Measurements from ENCODE around the gene DPM3. TPM values are rescaled to one million over a fixed set of nuclear protein-coding genes. Genes with fewer than 3 reads are reported as not detected.

Gene DPM3
- total and polyA plus RNA-seq, 9 of the 15 experiments (the other 6 are each of a cell fraction or from before 2014, with no cell fraction given) = 3.7 to 120 (median 36.4) TPM

DNA sequence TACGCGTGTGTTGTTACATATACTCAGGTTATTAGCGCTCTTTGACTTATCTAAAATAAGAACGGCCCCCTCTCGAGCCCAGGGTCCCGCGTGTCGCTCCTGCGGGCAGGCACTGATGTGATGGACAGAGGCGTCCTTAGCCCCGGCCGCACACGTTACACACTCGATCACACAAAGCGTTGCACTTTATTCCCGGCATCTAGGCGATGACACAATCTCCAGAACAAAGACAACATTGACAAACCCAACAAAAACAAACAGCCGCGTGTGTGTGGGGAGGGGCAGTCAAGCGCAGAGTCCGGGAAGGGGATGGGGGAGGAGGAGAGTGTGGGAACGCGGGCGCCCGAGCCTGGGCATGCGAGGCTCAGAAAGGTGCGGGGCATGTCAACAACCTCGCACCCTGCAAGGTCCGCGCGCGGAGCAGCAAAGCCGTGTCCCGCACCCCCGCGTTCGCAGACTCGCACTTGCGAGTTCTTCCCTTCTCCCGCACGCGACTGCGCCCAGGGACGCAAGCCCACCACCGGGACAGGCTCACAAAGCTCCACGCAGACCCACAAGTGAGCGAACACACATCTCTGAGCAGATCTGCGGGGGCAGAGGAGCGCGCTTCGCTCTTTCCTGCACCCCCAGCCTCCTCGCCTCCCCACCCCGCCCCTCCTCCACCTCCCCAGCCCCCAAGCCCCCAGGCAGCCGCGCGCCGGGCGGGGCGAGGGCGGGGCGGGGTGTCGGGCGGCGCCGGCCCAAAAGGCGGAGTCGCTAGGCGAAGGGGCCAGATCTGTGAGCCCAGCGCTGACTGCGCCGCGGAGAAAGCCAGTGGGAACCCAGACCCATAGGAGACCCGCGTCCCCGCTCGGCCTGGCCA lies 13.0 kb downstream of the DPM3 start, which contains the start of gene EFNA1 (continued):
- TF ChIP-seq ZNF318 (IDR thresholded peaks at IDR 0.05; ENCODE audit: borderline replicate concordance in 1 of 2, low read depth in 1 of 2) (no peak), CTCF (IDR thresholded peaks at IDR 0.05 in 2 of 3, conservative IDR thresholded peaks at IDR 0.05 in 1 of 3; ENCODE audit: insufficient read depth in 2 of 3, low read depth in 1 of 3, low read length in 3 of 3) (no peak), ZBTB40 (IDR thresholded peaks at IDR 0.05) (0 out of 2 replicates have a peak, but pooled peaks have one; percentile 18), ZBTB40 (CRISPR knock-in tag; IDR thresholded peaks at IDR 0.05) (no peak), OTX1 (CRISPR knock-in tag; IDR thresholded peaks at IDR 0.05) (no peak), ATF1 (CRISPR knock-in tag; IDR thresholded peaks at IDR 0.05) (no peak), ATF1 (tag; IDR thresholded peaks at IDR 0.05) (peak; percentile 30; the same call in 1 of the 2 replicates)

All from K562 (cell line).